Stimulated activated CD4-positive, alpha-beta T cell treated with anti-CD3 and anti-CD28 coated beads, Interleukin-1b, Interleukin-23, amount 100 ng/mL, for 1 hour (primary cell): ENCODE measurements around the gene RBFOX1.

Experiments used
- DNase-seq, 2 donors: peaks; one replicate each; pipeline ENCODE4 v3.0.0-alpha.2; 2020; ENCODE audit warnings: low read depth in 2 of 2

Gene RBFOX1

GRCh38 chr16:7372095-7372494 is 39.5 kb downstream of the RBFOX1 start:
- no peak for DNase-seq

GRCh38 chr16:7373776-7374175 is 41.1 kb downstream of the RBFOX1 start:
- no peak for DNase-seq

GRCh38 chr16:7374614-7375174 is 42.0 kb downstream of the RBFOX1 start:
- DNase-seq = no peak

GRCh38 chr16:7376227-7376626 is 43.6 kb downstream of the RBFOX1 start:
- no peak for DNase-seq

GRCh38 chr16:7377231-7377630 is 44.6 kb downstream of the RBFOX1 start:
- no peak for DNase-seq

- DNase-seq = no peak
Observed at GRCh38 chr16:7378024-7378695, 45.5 kb downstream of the RBFOX1 start.

- DNase-seq = no peak
Observed at GRCh38 chr16:7380441-7380840, 47.8 kb downstream of the RBFOX1 start.

GRCh38 chr16:7380911-7381310 is 48.3 kb downstream of the RBFOX1 start:
- DNase-seq = no peak

GRCh38 chr16:7381671-7382070 is 49.0 kb downstream of the RBFOX1 start:
- DNase-seq = no peak

- DNase-seq = no peak
Observed at GRCh38 chr16:7382521-7382920, 49.9 kb downstream of the RBFOX1 start.

- no peak for DNase-seq
Observed at GRCh38 chr16:7390974-7391373, 58.3 kb downstream of the RBFOX1 start.

GRCh38 chr16:7391694-7392093 is 59.0 kb downstream of the RBFOX1 start:
- DNase-seq = no peak

- DNase-seq = no peak
Observed at GRCh38 chr16:7392206-7392605, 59.6 kb downstream of the RBFOX1 start.

- DNase-seq = no peak
Observed at GRCh38 chr16:7393680-7394079, 61.0 kb downstream of the RBFOX1 start.

- DNase-seq = no peak
Observed at GRCh38 chr16:7394720-7395336, 62.2 kb downstream of the RBFOX1 start.

- no peak for DNase-seq
Observed at GRCh38 chr16:7397901-7398300, 65.3 kb downstream of the RBFOX1 start.

- DNase-seq = no peak
Observed at GRCh38 chr16:7398536-7398935, 65.9 kb downstream of the RBFOX1 start.

- no peak for DNase-seq
Observed at GRCh38 chr16:7399296-7399695, 66.7 kb downstream of the RBFOX1 start.

- DNase-seq = no peak
Observed at GRCh38 chr16:7400117-7400890, 67.7 kb downstream of the RBFOX1 start.

- DNase-seq = no peak
Observed at GRCh38 chr16:7404217-7404616, 71.6 kb downstream of the RBFOX1 start.

GRCh38 chr16:7405166-7405565 is 72.5 kb downstream of the RBFOX1 start:
- DNase-seq = no peak

- no peak for DNase-seq
Observed at GRCh38 chr16:7408700-7409365, 76.2 kb downstream of the RBFOX1 start.
